Glomerular visceral epithelial cell (primary cell): ENCODE results near the gene MICAL3.
"Not testable (repeated sequence)": the region's sequence is repeated elsewhere in the genome, so short reads cannot be mapped to it uniquely, and the experiment has no call there.

Experiments used
- DNase-seq: peaks from one replicate; pipeline ENCODE4 v3.0.0-alpha.2; 2016; ENCODE audit errors: extremely low spot score

The MICAL3 gene

GRCh38 chr22:18031695-18032454 lies 7.5 kb upstream of the MICAL3 start:
- DNase-seq: peak; percentile 96

DNA sequence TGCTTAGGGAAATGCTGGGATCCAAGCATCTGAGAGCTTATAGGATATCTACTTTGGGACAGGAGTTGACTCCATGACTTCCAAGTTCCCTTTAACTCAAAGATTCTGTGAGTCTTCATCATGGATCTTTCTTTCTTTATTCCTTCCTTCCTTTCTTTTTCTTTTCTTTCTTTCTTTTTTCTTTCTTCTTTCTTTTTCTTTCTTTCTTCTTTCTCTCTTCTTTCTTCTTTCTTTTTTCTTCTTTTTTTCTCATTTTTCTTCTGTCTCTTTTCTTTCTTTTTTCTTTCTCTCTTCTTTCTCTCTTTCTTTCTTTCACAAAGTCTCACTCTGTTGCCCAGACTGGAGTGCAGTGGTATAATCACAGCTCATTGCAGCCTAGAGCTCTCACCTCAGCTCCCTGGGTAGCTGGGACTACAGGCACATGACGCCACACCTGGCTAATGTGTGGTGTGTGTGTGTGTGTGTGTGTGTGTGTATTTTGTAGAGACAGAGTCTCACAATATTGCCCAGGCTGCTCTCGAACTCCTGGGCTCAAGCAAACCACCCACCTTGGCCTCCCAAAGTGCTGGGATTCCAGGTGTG lies 5.4 kb upstream of the MICAL3 start:
- DNase-seq: no peak

- no peak for DNase-seq
These were observed 4.6 kb upstream of the MICAL3 start for GRCh38 chr22:18028817-18029527.

DNA sequence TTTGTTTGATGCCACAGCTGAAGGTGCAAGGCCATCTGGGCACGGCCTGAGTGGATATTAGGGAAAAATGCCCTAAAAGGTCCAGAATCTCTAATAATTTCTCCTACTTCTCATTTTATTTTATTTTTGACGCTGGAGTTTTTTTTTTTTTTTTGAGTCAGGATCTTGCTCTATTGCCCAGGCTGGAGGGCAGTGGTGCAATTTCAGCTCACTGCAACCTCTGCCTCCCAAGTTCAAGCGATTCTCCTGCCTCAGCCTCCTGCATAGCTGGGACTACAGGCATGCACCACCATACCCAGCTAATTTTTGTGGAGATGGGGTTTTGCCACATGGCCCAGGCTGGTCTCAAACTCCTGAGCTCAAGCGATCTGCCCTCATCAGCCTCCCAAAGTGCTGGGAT lies 1.5 kb upstream of the MICAL3 start:
- DNase-seq: not testable (repeated sequence)

DNA sequence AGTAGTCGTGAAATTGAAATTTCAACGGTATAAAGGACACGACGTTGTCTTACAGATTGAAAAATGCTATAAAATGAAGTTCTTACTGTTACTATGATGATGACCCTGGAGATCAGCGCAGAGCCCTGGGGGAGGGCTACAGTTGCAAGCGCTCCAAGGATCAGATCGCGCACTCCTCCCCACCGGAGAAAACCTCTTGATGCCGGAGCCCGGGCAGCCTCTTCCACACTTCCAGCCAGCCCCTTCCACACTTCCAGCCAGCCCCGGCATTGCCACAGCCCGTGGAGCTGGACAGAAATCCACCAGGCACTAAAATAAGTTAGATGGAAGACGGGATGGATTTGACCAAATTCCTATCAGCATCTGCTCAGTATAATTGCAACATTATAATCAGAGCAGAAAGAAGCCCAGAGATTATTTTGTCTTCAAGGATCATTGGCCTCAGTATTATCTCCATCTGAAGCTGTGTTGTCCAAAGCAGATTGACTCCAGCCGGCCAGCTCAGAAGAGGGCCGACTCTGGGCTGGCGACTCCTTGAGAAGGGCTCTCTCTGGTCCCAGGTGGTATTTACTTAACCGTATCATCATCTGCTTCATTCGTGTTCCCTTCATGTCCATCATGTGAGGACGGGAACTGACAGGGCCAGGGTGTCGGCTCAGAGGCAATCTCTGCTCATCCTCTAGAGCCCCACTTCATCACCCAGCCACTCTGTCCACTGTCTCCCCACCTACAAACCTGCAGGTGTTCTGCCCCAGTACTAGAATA lies 777 bp upstream of the MICAL3 start:
- no peak for DNase-seq

- peak; percentile 83 for DNase-seq
These were observed 669 bp downstream of the MICAL3 start for GRCh38 chr22:18023509-18024275.

DNA sequence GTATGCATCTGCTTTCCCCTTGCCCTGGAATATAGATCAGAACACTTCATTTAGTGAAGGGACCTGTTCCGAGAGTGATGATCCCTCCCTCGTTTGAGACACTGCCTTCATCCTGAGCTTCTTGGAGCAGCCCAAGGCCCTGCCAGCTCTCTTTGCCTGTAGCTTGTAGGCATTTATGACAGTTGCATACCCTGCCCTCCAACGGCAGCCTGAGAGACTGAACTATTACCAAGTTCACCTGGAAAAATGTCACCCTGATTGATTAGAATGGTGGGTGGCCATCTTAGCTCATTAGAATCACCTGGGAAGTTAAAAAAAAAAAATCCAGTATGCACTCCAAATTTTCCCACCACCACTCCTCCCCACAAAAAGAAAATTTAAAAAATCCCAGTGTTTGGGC lies 1.5 kb downstream of the MICAL3 start:
- DNase-seq: no peak

- DNase-seq: no peak
These were observed 2.9 kb downstream of the MICAL3 start for GRCh38 chr22:18021431-18021830.

- not testable (repeated sequence) for DNase-seq
These were observed 3.6 kb downstream of the MICAL3 start for GRCh38 chr22:18020743-18021142.

DNA sequence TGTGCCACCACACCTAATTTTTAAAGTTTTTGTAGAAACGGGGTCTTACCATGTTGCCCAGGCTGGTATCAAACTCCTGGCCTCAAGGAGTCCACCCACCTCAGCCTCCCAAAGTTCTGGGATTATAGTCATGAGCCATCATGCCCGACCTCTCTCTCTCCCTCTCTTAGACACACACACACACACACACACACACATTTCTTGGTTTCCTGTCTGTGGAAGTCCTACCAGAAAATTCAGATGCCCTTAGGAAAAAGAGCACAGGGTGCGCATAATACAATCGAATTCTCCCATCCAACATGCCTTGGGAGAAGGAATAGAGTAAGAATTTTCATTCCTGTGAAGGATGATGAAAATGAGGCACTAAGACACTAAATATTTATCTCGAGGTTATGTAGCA lies 10.4 kb downstream of the MICAL3 start:
- no peak for DNase-seq

DNA sequence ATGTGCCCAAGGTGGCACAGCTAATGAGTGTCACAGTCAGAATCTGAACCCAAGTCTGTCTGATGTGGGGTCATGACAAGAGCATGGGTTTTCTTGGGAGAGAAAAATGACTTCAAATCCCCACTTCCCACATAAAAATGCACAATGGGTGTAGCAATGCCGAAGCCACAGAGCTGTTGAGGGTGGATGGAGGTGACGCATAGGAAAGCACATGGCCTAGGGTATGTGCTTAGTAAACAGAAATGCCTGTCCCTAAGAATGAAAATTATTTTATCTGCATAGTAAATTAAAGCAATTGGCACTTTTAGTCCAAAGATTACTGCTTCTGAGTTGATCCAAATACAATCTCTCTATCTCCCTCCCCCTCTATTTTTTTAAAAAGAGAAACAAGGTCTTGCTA lies 10.9 kb downstream of the MICAL3 start:
- no peak for DNase-seq

DNA sequence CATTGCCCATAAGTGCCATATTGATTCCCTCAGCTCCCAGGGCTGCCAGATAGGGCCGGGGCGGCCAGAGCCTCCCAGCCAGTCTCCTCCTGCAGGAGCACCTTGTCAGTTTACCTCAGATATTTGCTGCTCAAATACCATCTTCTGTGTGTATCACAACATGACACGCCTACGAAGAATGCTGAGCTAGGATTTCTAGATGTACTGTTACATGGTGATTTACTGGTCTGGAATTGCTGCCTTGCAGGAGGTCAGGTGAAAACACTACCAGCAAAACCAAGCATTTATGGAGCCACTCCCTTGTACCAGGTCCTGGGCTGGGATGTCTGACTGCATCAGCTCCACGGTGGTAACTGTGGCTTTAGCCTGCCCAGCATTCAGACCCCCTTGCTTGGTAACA lies 11.8 kb downstream of the MICAL3 start:
- peak; percentile 56 for DNase-seq

DNA sequence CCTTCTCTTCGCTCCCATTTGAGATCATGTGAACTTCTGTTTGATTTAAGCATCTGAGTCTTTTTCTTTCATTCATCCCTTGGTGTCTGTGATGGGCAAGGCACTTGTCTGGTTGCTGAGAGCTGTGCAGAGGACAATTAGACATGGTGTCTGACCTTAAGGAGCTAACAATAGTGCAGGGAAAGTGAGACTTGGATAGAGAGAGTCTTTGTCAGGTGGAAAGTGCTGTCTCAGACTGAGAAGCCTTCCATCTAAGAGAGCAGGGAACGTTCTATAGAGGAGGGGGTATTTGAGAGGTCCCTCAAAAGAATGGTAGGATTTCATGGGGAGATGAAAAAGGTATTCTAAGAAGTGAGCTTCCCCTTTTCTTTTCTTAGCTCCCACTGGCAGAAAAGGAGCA lies 14.1 kb downstream of the MICAL3 start:
- no peak for DNase-seq

DNA sequence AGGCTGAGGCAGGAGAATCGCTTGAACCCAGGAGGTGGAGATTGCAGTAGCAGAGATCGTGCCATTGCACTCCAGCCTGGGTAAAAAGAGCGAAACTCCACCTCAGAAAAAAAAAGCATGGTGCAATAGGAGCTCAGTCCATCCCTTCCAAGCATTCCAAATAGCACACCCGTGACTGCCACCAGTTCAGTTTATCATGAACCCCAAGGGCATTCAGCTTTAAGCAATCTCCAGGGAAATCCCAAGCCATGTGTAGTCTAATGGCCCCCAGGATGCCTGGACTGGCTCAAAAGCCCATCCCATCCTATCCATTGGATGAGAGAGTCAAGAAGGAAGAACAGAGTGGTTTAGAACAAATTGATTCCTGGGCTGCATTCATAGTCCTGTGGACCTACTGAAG lies 16.2 kb downstream of the MICAL3 start:
- DNase-seq: no peak

- DNase-seq: no peak
These were observed 19.0 kb downstream of the MICAL3 start for GRCh38 chr22:18005201-18005926.

GRCh38 chr22:18001894-18002315 lies 22.5 kb downstream of the MICAL3 start:
- not testable (repeated sequence) for DNase-seq

GRCh38 chr22:18001040-18001893 lies 23.1 kb downstream of the MICAL3 start:
- DNase-seq: peak; percentile 94

DNA sequence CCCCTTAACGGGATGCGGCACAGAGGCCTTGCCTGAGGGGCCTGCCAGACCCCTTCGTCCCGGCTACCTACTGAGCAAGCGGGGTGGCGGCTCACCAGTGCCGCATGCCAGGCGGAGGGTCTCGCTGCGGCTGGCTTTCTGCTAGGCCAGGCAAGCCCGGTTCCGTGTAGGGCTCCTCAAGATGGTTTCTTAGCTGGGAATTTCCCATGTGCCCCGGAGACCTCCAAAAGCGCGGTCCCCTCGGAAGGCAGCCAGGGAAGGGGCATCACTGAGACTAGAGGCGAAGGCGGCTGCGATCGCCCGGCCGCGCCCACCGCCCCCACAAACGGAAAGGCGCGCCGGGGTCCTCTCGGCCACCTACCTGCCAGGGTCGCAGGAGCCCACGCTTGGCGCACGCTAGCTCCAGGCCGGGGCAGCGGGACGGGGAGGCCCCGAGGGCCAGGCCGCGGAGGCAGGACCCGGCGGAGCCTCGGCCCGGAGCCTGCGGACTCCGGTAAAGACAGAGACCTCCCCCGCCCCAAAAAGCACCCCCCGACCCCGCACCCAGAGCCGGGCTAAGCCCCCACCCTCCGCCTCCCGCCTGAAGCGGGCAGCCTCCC lies 23.8 kb downstream of the MICAL3 start:
- DNase-seq: peak; percentile 27

DNA sequence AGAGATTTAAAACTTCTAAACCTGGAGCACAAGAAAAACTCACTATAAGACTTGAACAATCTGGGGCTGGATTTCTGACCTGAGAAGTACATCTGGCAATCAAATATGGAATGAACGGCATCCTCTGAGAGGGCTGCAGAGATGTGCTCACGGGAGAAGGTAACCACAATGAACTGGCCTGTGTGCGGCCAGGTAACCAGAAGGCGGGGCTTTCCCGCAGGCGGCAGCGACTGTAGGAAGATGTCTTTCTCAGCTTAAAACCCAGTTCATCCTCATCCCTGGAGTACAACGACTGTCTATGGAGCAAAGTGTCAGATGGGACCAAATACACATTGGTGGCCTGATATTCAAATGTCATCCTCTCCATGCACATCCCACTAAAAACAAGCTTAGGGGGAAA lies 24.5 kb downstream of the MICAL3 start:
- peak; percentile 25 for DNase-seq
